H9 (cell line): ENCODE data around the gene ANKRD62. TPM values are rescaled to one million over a fixed set of nuclear protein-coding genes. Genes with fewer than 3 reads are reported as not detected.

ENCODE experiments used
- DNase-seq: peaks from one replicate; pipeline ENCODE4 v3.0.0-alpha.2; 2017
- H2AFZ ChIP-seq: one replicate; pipeline ENCODE4 v1.6.1; 2013; ENCODE audit warnings: mild to moderate bottlenecking, low read length, control low read depth, moderate library complexity
- H2AK5ac ChIP-seq: 2 replicates; pipeline ENCODE4 v1.6.1; 2013; ENCODE audit warnings: low read length, control low read depth, mixed read lengths; ENCODE audit not compliant: insufficient read length
- H2BK120ac ChIP-seq: one replicate; pipeline ENCODE4 v1.6.1; 2013; ENCODE audit warnings: low read depth, mild to moderate bottlenecking, low read length, control low read depth, inconsistent platforms; ENCODE audit not compliant: poor library complexity, severe bottlenecking
- H2BK12ac ChIP-seq: 2 replicates; pipeline ENCODE4 v1.6.1; 2013; ENCODE audit warnings: low read length, control low read depth, mixed read lengths, low read depth; ENCODE audit not compliant: insufficient read length
- H2BK15ac ChIP-seq: 2 replicates; pipeline ENCODE4 v1.6.1; 2013; ENCODE audit warnings: low read depth, low read length, control low read depth
- H2BK20ac ChIP-seq: one replicate; pipeline ENCODE4 v1.6.1; 2013; ENCODE audit warnings: low read depth, mild to moderate bottlenecking, low read length, control low read depth, inconsistent platforms; ENCODE audit not compliant: poor library complexity, severe bottlenecking
- H2BK5ac ChIP-seq: 2 replicates; pipeline ENCODE4 v1.6.1; 2013; ENCODE audit warnings: low read length, control low read depth, mixed read lengths; ENCODE audit not compliant: insufficient read length
- H3K14ac ChIP-seq: 2 replicates; pipeline ENCODE4 v1.6.1; 2013; ENCODE audit warnings: low read length, control low read depth; ENCODE audit not compliant: insufficient read depth
- H3K18ac ChIP-seq: 2 replicates; pipeline ENCODE4 v1.6.1; 2013; ENCODE audit warnings: low read depth, mild to moderate bottlenecking, mixed read lengths, low read length, control low read depth; ENCODE audit not compliant: insufficient read length
- H3K23ac ChIP-seq: 2 replicates; pipeline ENCODE4 v1.6.1; 2013; ENCODE audit warnings: low read length, control low read depth, mixed read lengths, low read depth; ENCODE audit not compliant: insufficient read length
- H3K23me2 ChIP-seq: 2 replicates; pipeline ENCODE4 v1.6.1; 2013; ENCODE audit warnings: low read depth, mild to moderate bottlenecking, mixed read lengths, low read length, control low read depth; ENCODE audit not compliant: insufficient read length, poor library complexity, severe bottlenecking
- H3K27ac ChIP-seq: 2 replicates; pipeline ENCODE4 v1.5.1; 2013; ENCODE audit warnings: low read length, control low read depth, mixed read lengths, low read depth; ENCODE audit not compliant: insufficient read length
- H3K27me3 ChIP-seq: 2 replicates; pipeline ENCODE4 v1.6.1; 2013; ENCODE audit warnings: low read length, control low read depth, inconsistent platforms; ENCODE audit not compliant: insufficient read depth
- H3K4ac ChIP-seq: 2 replicates; pipeline ENCODE4 v1.6.1; 2013; ENCODE audit warnings: low read depth, mild to moderate bottlenecking, control low read depth, inconsistent platforms, low read length, moderate library complexity
- H3K4me1 ChIP-seq: 2 replicates; pipeline ENCODE4 v1.6.1; 2013; ENCODE audit warnings: low read length, control low read depth, inconsistent platforms; ENCODE audit not compliant: insufficient read depth
- H3K4me2 ChIP-seq: 2 replicates; pipeline ENCODE4 v1.6.1; 2013; ENCODE audit warnings: low read length, control low read depth, mixed read lengths; ENCODE audit not compliant: insufficient read length, insufficient read depth
- H3K56ac ChIP-seq: 2 replicates; pipeline ENCODE4 v1.6.1; 2013; ENCODE audit warnings: low read depth, mild to moderate bottlenecking, mixed read lengths, low read length, control low read depth; ENCODE audit not compliant: insufficient read length
- H3K79me1 ChIP-seq: 2 replicates; pipeline ENCODE4 v1.6.1; 2013; ENCODE audit warnings: low read depth, mild to moderate bottlenecking, moderate library complexity, low read length, control low read depth, inconsistent platforms; ENCODE audit not compliant: insufficient read depth, poor library complexity, severe bottlenecking
- H3K79me2 ChIP-seq: 2 replicates; pipeline ENCODE4 v1.6.1; 2013; ENCODE audit warnings: low read length, control low read depth, inconsistent platforms; ENCODE audit not compliant: insufficient read depth
- H3K9ac ChIP-seq: 2 replicates; pipeline ENCODE4 v1.6.1; 2013; ENCODE audit warnings: low read length, control low read depth, mixed read lengths; ENCODE audit not compliant: insufficient read length; ENCODE audit errors: extremely low read depth
- H3K9me3 ChIP-seq: one replicate; pipeline ENCODE4 v1.6.1; 2013; ENCODE audit warnings: low read depth, low read length, inconsistent platforms; ENCODE audit not compliant: control insufficient read depth
- H3T11ph ChIP-seq: one replicate; pipeline ENCODE4 v1.6.1; 2013; ENCODE audit warnings: mild to moderate bottlenecking, low read length, control low read depth, inconsistent platforms
- H4K20me1 ChIP-seq: one replicate; pipeline ENCODE4 v1.6.1; 2013; ENCODE audit not compliant: control insufficient read depth, insufficient read length, insufficient read depth
- H4K5ac ChIP-seq: 2 replicates; pipeline ENCODE4 v1.6.1; 2013; ENCODE audit warnings: low read depth, mild to moderate bottlenecking, mixed read lengths, low read length, control low read depth; ENCODE audit not compliant: insufficient read length
- H4K8ac ChIP-seq: replicated peaks from 2 replicates; pipeline ENCODE4 v1.6.1; 2013; ENCODE audit warnings: low read length, control low read depth, mixed read lengths, low read depth; ENCODE audit not compliant: insufficient read length
- H4K91ac ChIP-seq: 2 replicates; pipeline ENCODE4 v1.6.1; 2013; ENCODE audit warnings: low read depth, mild to moderate bottlenecking, moderate library complexity, mixed read lengths, low read length, control low read depth; ENCODE audit not compliant: insufficient read length
- H3K27ac Mint-ChIP-seq, 3 experiments: 2 replicates in 2 of 3; 3 replicates in 1 of 3; pipeline ENCODE4 v1.8.0; 2020 to 2021; ENCODE audit warnings: mixed read lengths in 3 of 3, mild to moderate bottlenecking in 1 of 3, moderate library complexity in 1 of 3
- H3K27me3 Mint-ChIP-seq: 2 replicates; pipeline ENCODE4 v1.8.0; 2021; ENCODE audit warnings: low read depth, mild to moderate bottlenecking, moderate library complexity, mixed read lengths
- H3K36me3 Mint-ChIP-seq, 3 experiments: 2 replicates in 2 of 3; 3 replicates in 1 of 3; pipeline ENCODE4 v1.8.0; 2020 to 2021; ENCODE audit warnings: low read depth in 3 of 3, mixed read lengths in 3 of 3; ENCODE audit not compliant: insufficient read depth in 1 of 3
- H3K4me1 Mint-ChIP-seq, 2 experiments: 2 replicates each; pipeline ENCODE4 v1.8.0; 2020; ENCODE audit warnings: mixed read lengths in 2 of 2
- H3K4me3 Mint-ChIP-seq, 2 experiments: 2 replicates in 1 of 2; 3 replicates in 1 of 2; pipeline ENCODE4 v1.8.0; 2020 to 2021; ENCODE audit warnings: mild to moderate bottlenecking in 2 of 2, mixed read lengths in 2 of 2, moderate library complexity in 1 of 2
- H3K9me3 Mint-ChIP-seq, 2 experiments: 2 replicates in 1 of 2; 3 replicates in 1 of 2; pipeline ENCODE4 v1.8.0; 2020; ENCODE audit warnings: mild to moderate bottlenecking in 2 of 2, mixed read lengths in 2 of 2, moderate library complexity in 1 of 2
- WGBS: extraction: QIAGEN DNeasy Blood & Tissue Kit; methylation state at CpG from one replicate; pipeline ENCODE4 v1.1.7; 2013; ENCODE audit warnings: missing lambda C conversion rate, low lambda C conversion rate, mixed read lengths; ENCODE audit not compliant: insufficient read length; ENCODE audit errors: extremely low coverage; 5-methylcytosine and 5-hydroxymethylcytosine counted together
- total RNA-seq: library from RNA; stranded (reverse); gene quantifications from 2 replicates; pipeline ENCODE4 v1.2.1, GENCODE V29; 2021
- TF ChIP-seq, protein P1 (sequence below): fragments of 200-600 bp; sonication (generic); conservative IDR thresholded peaks from 3 replicates; pipeline ENCODE4 v1.8.0; 2021; ENCODE audit warnings: antibody characterized with exemption, mild to moderate bottlenecking

Gene ANKRD62
- total RNA-seq, 1 experiment from 2014 or later, result not detected

DNA sequence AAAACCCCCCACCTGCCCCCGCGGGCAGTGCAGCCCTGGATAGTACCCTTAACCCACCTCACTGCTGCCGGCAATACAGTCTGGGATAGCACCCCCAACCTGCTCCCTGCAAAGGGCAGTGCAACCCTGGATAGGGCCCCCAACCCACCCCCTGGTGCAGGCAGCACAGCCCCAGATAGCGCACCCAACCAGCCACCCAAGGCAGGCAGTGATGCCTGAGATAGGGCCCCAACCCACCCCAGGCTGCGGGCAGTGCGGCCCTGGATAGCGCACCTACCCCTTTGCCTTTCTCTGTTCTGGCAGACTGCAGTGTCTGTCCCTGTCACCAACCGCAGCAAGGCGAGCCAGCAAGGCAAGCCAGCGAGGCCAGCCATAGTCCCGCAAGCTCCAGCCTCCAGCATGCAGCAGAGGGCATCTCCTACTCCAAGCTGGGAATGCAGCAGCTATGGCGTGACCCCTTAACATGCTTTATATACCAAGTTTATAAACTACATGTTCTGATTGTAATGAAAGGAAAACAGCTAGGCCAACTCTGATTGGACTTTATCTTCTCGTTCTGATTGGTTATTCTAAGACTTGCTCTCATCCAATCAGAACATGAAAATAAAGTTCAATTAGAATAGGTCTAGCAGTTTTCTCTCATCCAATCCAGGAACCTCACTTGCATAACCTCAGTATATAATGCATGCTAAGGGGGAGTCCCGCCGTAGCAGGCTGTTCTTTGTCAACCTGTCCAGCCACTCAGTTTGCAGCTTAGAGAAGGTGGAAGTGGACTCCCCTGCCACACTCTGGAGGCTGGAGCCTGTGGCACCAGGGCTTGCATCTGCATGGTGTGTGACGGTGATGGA, 34.1 kb upstream of the ANKRD62 start:
- no peak overlapping the region for H2BK120ac ChIP-seq
- H3K18ac ChIP-seq, result no peak overlapping the region
- H3K4me1 Mint-ChIP-seq, result no peaks in the 10 kb centered on the region
- H3K56ac ChIP-seq, result no peak overlapping the region
- H3K27ac ChIP-seq, result no peak overlapping the region
- H3K27me3 ChIP-seq, result no peaks in the 10 kb centered on the region
- no peak overlapping the region for H2AFZ ChIP-seq
- no peak overlapping the region for H3K9ac ChIP-seq
- H4K8ac ChIP-seq, result no peak overlapping the region
- H2BK5ac ChIP-seq, result no peak overlapping the region
- no peaks in the 10 kb centered on the region for H3K23me2 ChIP-seq
- no peak overlapping the region for H2AK5ac ChIP-seq
- H3K4me3 Mint-ChIP-seq, result no peak overlapping the region
- H3K9me3 ChIP-seq, result no peaks in the 10 kb centered on the region
- H4K20me1 ChIP-seq, result no peaks in the 10 kb centered on the region
- H3K79me1 ChIP-seq, result no peaks in the 10 kb centered on the region
- no peak overlapping the region for H4K5ac ChIP-seq
- DNase-seq, result no peak
- no peak overlapping the region for H2BK15ac ChIP-seq
- TF ChIP-seq, protein P1, sequence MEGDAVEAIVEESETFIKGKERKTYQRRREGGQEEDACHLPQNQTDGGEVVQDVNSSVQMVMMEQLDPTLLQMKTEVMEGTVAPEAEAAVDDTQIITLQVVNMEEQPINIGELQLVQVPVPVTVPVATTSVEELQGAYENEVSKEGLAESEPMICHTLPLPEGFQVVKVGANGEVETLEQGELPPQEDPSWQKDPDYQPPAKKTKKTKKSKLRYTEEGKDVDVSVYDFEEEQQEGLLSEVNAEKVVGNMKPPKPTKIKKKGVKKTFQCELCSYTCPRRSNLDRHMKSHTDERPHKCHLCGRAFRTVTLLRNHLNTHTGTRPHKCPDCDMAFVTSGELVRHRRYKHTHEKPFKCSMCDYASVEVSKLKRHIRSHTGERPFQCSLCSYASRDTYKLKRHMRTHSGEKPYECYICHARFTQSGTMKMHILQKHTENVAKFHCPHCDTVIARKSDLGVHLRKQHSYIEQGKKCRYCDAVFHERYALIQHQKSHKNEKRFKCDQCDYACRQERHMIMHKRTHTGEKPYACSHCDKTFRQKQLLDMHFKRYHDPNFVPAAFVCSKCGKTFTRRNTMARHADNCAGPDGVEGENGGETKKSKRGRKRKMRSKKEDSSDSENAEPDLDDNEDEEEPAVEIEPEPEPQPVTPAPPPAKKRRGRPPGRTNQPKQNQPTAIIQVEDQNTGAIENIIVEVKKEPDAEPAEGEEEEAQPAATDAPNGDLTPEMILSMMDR, result no peak
- no peaks in the 10 kb centered on the region for H3K79me2 ChIP-seq
- H3K4me2 ChIP-seq, result no peak overlapping the region
- no peak overlapping the region for H3K27ac Mint-ChIP-seq
- no peak overlapping the region for H2BK12ac ChIP-seq
- no peak overlapping the region for H3K4ac ChIP-seq
- no peak overlapping the region; the same call in 1 of the 2 replicates for H3K14ac ChIP-seq
- no peaks in the 10 kb centered on the region; the same call in 1 of the 2 replicates for H3K27me3 Mint-ChIP-seq
- no peak overlapping the region for H3K23ac ChIP-seq
- H3T11ph ChIP-seq, result no peak overlapping the region
- no peaks in the 10 kb centered on the region; a peak in 2 of 5 replicates for H3K9me3 Mint-ChIP-seq
- no peaks in the 10 kb centered on the region for H3K36me3 Mint-ChIP-seq
- no peak overlapping the region for H4K91ac ChIP-seq
- H2BK20ac ChIP-seq, result no peak overlapping the region
- no peaks in the 10 kb centered on the region for H3K4me1 ChIP-seq
- no CpG with 5 or more reads among the region's 16 CpGs for WGBS
